Globus pallidus (tissue), 1 donor: Measurements from ENCODE around the gene FBXO2.
A peak's percentile ranks its signal among the peaks of the same experiment; 100 is the strongest.

ENCODE experiments used
- DNase-seq: peaks from one replicate; pipeline ENCODE4 v3.0.0-alpha.2; 2015; ENCODE audit warnings: low spot score

FBXO2 gene

DNA sequence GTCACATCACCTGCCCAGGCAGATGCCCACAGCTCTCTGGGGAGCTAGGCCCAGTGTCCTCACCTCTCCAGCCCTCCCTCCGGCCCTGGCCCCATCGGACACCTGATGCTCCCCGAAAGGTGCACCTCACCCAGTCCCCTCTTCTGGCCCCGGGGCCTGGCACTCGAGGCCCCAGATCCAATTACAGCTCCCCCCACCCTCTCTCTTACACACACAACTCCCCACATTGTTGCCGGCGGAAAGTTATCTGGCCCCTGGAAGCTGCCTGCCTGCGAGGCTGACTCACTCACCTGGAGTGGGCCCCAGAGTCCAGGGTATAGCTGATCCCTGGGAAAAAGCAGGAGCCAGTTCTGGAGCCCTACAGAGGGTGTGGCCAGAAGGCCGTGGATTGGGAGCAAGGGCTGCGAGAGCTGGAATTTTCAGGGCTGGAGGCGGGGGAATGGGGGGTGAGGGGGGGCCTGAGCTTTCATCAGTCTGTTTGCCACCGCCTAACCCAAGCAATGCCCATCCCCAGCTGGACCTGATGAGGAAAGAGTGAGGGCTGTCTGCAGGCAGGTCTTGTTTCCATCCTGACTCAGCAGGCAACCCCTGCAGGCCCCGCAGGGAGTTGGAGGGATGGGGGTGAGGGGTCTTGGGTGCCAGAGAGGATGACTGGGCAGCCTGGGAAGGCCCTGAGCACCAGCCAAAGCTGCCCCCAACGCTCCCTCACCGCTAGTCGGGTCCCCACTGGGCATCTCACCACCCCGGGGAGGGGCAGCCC lies 948 bp downstream of the FBXO2 start:
- no peak for DNase-seq

DNA sequence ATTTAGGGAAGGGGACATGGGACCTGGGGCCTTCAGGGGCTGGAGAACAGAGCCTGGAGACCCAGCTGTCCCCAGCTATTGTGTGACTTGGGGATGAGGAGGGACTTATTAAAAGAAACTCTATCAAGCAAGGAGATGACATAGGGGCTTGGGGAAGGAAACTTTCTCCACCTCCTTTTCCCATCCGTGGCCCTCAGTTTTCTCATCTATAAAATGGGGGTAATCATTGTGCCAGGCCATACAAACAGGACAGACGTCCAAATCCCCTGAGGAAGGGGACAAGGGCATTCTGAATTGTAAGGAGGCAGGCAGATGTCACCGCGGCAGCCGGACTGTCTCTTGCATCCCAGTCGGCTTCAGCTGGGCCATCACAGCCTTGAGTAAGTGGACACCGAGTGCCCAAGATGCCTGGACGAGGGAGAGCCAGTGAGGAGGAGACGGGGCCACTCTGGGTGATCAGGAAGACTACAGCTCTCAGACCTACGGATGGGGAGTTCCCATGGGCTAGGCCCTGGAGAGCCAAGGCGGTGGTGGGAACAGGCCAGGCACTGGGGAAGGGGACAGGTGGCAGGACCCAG lies 1.9 kb downstream of the FBXO2 start:
- no peak for DNase-seq

DNA sequence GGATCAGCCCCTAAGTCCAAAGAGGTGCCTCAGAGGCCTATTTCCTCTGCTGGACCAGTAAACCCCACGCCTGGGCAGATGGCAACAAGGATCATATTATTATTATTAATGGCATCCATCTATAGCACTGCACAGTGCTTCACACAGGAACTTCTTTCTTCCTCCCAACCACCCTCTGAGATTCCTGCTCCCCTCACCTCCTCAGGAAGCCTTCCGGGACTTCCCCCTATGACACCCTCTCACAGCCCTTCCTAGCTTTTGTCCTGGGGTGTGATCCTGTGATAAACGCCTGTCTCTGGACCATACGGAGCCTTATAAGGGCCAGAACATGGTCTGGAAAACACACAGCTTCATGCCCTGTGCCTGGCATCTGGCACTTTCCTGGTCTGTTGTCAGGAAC lies 3.2 kb downstream of the FBXO2 start:
- no peak for DNase-seq

DNA sequence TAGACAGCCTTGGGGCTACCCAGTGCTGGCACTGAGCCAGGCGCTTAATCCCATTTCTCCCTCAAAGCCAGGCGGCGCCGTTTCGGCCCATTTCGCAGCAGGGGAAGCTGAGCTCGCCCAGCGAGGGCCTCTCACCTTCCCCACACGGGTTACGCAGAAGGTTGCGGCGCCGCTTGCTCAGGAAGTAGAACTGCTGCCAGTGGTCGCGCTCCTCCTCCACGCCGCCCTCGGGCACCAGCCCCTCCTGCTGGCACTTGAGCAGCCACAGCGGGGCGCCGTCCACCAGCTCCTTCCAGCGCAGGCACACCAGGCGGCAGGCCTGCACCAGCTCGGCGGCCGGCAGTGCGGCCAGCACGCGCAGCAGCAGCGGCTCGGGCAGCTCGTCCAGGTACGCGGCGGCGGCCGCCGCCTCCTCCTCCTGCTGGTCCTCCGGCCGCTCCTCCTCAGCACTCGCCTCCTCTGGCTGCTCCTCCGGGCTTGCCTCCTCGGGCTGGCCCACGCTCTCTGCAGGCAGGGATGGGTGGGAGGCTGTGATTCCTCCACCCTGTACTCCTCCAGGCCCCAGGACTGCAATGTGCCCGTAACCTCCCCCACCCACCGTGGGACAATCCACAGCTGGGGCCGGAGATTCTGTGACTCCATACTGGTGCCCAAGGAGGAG lies 3.8 kb downstream of the FBXO2 start:
- DNase-seq, result peak; percentile 77

DNA sequence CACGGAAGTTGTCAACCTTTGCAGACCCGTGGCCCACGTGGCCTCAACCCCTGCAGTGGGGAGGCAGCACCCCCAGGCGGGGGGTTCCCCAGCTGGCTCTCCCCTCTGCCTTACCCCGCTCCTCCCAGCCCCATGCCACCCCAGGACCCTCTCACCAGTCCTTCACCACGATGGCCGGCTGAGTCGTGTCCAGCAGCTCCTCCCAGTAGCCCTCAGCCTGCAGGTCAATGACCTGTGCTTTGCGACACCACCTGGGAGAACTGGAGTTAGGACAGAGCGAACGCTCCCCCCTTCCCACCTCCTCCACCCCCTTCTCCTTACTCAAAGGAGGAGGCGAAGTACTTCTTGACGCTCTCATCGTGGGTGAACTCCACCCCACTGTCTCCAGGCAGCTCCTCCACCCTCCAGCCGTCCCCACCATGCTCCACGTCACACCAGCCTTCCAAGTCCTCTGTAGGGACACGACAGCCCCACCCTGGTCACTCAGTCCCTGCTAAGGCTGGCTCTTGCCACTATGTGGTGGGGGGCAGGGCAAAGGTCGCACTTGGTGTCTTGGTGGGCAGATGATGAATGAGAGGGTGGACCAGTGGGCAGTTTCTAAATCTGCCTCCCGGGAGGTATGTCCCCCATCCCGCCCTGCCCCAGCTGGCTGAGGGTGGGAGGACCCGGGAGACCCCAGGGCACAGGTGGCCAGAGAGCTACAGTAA lies 4.5 kb downstream of the FBXO2 start:
- DNase-seq, result no peak

- DNase-seq, result no peak
These were observed 5.0 kb downstream of the FBXO2 start for GRCh38 chr1:11649237-11649623.

GRCh38 chr1:11648732-11649158 lies 5.5 kb downstream of the FBXO2 start:
- peak; percentile 50 for DNase-seq

DNA sequence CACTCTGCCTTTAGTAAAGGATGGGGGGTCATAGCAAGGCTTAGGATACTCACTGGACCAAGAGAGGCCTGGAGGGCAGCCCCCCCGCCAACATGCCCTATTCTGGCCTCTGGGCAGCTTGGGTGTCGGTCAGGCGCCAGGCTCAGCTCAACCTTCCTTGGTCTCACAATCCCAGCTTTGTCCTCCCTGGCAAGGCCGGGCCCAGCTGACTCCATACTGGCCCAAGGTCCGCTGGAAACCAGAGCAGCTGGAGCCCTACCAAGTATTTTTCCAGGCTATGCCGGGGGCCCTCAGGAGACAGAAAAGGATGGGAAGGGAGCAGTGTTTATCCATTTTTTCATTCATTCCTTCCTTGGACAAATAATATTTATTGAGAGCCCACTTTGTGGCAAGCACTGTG lies 6.2 kb downstream of the FBXO2 start:
- peak; percentile 98 for DNase-seq

GRCh38 chr1:11647333-11647732 lies 6.9 kb downstream of the FBXO2 start:
- DNase-seq, result no peak

DNA sequence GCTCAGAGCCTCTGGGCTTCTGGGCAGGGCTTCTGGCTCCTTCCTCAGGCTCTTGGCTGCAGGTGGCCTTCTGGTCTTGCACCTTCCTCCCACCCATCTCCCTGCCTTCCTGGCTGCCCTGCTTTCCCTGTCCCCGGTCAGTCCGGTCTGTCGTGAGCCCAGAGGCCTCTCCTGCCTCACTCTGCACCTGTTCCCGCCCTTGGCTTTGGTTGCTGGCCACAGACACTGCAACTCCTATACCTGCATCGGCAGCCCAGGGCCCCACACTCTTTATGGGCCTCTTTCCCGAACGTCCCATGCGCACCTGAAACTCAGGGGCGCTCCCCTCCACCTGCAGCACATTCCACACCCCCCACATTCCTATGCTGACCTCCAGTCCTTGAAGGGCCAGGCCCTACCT lies 7.9 kb downstream of the FBXO2 start:
- DNase-seq, result no peak

- DNase-seq, result peak; percentile 85
These were observed 8.5 kb downstream of the FBXO2 start for GRCh38 chr1:11645670-11646265.

GRCh38 chr1:11645270-11645669 lies 9.0 kb downstream of the FBXO2 start:
- DNase-seq, result no peak

- DNase-seq, result no peak
These were observed 10.4 kb downstream of the FBXO2 start for GRCh38 chr1:11643782-11644181.

DNA sequence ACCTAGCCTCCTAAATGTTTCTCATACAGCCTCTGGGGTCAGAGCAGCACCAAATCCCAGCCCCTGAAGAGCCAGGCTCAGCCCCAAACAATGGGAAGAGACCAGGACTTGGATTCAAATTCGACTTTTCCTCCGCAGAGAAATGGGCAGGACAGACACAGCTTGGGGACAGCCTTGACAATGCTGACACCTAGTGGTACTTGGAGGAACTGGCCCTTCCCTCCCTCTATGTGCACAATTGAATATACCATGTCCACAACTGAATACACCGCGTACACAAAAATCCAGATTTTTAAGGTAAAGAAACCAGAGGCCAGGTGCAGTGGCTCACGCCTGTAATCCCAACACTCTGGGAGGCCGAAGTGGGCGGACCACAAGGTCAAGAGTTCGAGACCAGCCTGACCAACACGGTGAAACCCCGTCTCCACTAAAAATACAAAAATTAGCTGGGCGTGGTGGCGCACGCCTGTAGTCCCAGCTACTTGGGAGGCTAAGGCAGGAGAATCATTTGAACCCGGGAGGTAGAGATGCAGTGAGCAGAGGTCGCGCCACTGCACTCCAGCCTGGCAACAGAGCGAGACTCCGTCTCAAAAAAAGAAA lies 11.7 kb downstream of the FBXO2 start:
- DNase-seq, result peak; percentile 59

DNA sequence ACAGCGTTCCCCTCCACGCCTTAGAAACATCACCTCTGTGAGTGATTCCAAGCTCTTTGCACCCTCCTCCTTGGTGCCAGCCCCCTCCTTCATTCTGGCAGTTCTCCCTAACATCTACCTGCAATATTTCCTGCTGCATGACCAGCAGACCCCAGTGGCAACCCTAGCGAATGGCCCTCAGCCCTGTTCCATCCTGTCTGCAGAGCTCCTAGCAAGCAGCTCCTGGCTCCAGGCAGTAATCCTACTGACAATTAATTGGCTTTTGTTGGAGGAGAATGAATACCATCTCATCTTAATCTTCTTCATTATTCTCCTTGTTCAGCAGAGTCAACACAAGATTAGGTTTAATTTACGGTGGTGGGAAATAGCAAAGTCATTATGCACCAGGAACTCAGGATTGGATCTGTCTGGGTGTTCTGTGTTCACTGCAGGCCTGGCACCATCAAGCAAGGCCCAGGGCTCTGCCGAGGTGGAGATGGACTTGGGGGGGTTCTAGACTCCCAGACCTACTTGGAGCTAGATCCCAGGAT lies 12.4 kb downstream of the FBXO2 start:
- no peak for DNase-seq

DNA sequence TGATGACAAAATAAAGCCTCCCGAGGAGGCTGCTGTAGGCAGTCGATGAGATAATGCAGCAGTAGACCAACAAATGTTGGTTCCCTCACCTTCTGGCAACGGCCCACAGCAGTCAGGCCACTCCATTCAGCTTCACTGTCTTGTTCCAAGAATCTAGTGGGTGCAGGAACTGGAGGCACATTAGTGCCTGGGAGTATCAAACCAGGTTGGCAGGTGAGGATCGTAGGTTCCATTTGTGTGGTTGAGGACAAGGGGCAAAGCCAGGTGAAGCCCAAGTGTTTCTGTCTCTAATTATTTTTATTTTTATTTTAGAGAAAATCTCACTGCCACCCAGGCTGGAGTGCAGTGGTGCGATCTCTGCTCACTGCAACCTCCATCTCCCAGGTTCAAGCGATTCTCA lies 13.3 kb downstream of the FBXO2 start:
- DNase-seq, result no peak

DNA sequence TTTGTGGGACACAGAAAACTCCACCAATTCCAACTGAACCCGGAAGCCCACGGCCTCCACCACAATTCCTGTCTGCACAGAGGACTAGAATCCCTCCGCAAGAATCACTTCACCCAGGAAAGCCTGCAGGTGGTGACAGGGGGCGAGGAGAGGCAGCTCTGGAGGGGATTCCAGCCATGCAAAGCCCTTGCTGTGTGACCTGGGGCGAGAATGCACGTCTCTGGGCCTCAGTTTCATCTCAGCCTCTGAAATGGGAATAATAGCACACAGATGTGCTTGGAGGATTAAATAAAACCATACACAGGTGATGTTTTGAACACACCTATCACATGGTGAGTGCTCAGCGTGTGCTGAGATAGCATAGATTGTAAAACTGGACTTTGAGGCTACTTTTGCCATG lies 14.1 kb downstream of the FBXO2 start:
- no peak for DNase-seq

DNA sequence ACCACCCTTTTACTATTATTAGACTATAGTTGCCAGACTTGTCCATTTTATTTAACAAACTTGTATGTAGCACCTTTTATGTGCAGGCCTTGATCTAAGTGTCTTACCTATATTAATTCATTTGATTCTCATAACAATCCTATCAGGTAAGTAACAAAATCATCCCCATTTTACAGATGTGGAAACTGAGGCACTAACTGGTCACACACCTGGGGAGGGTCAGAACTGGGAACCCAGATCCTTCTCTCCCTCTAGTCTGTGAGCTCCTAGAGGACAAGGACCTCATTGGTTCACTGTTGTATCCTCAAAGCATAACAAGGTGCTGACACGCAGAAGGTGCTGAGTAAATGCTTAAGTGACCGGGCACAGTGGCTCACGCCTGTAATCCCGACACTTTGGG lies 14.9 kb downstream of the FBXO2 start:
- no peak for DNase-seq

DNA sequence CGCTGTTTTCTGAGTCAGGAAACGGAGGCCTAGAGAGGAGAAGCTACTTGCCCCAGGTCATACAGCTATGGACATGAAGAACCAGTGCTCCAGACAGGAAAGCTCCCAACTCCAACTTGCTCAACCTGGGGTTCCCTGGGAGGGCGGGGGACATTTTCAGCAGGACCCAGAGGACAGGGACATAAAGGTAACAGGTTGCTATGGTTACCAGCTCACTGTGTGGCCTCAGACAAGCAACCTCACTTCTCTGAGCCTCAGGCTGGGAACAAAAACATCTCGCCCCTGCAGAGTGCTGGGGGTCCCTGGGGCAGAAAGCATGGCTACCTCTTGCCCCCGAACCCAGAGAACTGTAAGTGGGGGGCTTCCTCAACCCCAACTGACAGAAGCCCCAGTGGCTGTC lies 16.1 kb downstream of the FBXO2 start:
- no peak for DNase-seq

DNA sequence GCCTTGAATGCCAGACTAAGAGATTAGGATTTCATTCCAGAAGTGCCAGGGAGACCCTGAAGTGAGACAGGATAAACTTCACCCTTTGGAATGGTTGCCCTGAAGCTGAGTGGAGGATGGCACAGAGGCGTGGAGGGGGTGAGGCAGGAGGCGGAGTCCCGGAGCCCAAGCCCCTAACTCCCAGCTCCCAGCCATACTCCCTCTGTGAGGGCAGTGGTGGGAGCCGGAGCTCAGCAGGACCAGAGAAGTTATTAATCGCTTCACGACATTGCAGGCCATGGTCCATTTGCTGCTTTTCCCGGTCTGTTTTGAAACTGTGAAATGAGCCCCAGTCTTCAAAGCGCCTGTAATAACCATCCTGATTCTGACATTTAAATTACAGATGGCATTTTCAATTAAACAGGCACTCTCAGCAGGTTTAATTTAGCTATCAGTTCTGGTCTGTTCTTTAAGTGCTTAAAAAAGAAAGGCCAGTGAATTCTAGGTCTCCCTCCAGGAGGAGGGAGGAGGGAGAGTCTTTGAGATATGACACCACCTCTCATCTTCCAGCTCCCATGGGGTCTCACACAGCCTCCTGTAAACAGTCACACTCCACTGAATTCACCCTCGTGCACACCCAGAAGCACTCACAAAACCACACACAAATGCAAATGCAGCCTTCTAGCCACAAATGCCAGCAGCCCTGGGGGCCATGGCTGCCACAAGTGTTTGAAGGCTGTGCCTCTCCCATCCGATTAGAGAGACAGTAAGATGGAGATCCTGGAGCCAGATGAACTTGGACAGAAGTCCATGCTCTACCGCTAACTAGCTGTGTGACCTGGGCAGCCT lies 19.6 kb downstream of the FBXO2 start:
- DNase-seq, result no peak
